Spleen (tissue), 7 donors: Measurements from ENCODE around the gene CLCF1.

Experiments
- POLR2A ChIP-seq, 3 donors: fragments of 450-650 bp; IDR thresholded peaks; one replicate each; pipeline ENCODE4 v1.5.1; 2017; ENCODE audit warnings: antibody characterized with exemption in 3 of 3, mild to moderate bottlenecking in 1 of 3
- POLR2AphosphoS5 ChIP-seq, 3 donors: sonication (generic); formaldehyde crosslinking; IDR thresholded peaks; one replicate each; pipeline ENCODE4 v1.5.1; 2017; ENCODE audit warnings: antibody characterized with exemption in 3 of 3
- TF ChIP-seq, protein P1 (sequence below), 11 experiments: fragments of 200-600 bp in 7 of 11; fragments of 450-650 bp in 4 of 11; sonication (generic) in 4 of 11; IDR thresholded peaks in 8 of 11; conservative IDR thresholded peaks in 3 of 11; 1 replicate in 7 of 11; 2 replicates in 4 of 11; pipeline versions ENCODE4 v1.4.0 to v1.8.0; 2016 to 2021; ENCODE audit warnings: antibody characterized with exemption in 11 of 11, inconsistent platforms in 4 of 11, mild to moderate bottlenecking in 1 of 11
- donor health status: DM: no; HTN: no; CAD: no; lungs with moderate emphysema.
- donor health status: DM: no; HTN: no; CAD: no.
- donor health status: DM: no; HTN: no; CAD: no.

DNA sequence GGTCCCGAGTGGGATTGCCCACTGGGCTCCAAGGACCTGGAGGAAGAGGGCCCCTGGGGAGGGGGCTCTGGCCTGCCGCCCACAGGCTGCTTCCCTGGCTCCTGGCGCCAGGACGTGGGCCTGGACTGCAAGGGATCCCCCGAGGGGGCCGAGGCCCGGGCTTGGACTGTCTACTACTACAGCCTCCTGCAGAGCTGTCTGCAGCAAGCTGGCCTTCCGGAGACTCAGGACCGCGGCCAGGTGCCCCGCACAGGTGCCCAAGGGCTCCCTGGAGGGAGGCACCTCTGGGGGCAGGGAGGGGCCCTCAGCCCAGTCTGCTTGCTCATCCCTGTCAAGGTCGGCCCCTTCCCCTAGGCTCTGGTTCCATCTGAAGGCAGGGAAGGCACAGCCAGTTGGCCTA, 44.0 kb upstream of the CLCF1 start:
- TF ChIP-seq, protein P1, sequence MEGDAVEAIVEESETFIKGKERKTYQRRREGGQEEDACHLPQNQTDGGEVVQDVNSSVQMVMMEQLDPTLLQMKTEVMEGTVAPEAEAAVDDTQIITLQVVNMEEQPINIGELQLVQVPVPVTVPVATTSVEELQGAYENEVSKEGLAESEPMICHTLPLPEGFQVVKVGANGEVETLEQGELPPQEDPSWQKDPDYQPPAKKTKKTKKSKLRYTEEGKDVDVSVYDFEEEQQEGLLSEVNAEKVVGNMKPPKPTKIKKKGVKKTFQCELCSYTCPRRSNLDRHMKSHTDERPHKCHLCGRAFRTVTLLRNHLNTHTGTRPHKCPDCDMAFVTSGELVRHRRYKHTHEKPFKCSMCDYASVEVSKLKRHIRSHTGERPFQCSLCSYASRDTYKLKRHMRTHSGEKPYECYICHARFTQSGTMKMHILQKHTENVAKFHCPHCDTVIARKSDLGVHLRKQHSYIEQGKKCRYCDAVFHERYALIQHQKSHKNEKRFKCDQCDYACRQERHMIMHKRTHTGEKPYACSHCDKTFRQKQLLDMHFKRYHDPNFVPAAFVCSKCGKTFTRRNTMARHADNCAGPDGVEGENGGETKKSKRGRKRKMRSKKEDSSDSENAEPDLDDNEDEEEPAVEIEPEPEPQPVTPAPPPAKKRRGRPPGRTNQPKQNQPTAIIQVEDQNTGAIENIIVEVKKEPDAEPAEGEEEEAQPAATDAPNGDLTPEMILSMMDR (IDR thresholded peaks at IDR 0.05 in 8 of 11, conservative IDR thresholded peaks at IDR 0.05 in 3 of 11), result no peak
- TF ChIP-seq POLR2AphosphoS5 (IDR thresholded peaks at IDR 0.05) (no peak), POLR2A (IDR thresholded peaks at IDR 0.05) (no peak)
